DOHH2 (cell line): ENCODE results near the gene DYRK2.

ENCODE experiments used
- H3F3A ChIP-seq: fragments of 200-600 bp; sonication (generic), shearing (Covaris generic); 2 replicates; pipeline ENCODE4 v1.6.0; 2016; ENCODE audit warnings: antibody characterized with exemption, mild to moderate bottlenecking; ENCODE audit not compliant: control insufficient read depth, insufficient read depth
- H3K27ac ChIP-seq: fragments of 200-600 bp; sonication (generic); 2 replicates; pipeline ENCODE4 v1.5.1; 2014; ENCODE audit warnings: low read depth, mild to moderate bottlenecking, low read length, moderate library complexity
- H3K27me3 ChIP-seq: fragments of 200-600 bp; sonication (generic); 2 replicates; pipeline ENCODE4 v1.6.1; 2014; ENCODE audit warnings: mild to moderate bottlenecking, low read length, mixed read lengths; ENCODE audit not compliant: control insufficient read depth
- H3K36me3 ChIP-seq: fragments of 200-600 bp; sonication (generic); 2 replicates; pipeline ENCODE4 v1.6.1; 2014; ENCODE audit warnings: mild to moderate bottlenecking, low read length, moderate library complexity, mixed read lengths; ENCODE audit not compliant: control insufficient read depth
- H3K4me1 ChIP-seq: fragments of 200-600 bp; sonication (generic); 2 replicates; pipeline ENCODE4 v1.6.1; 2014; ENCODE audit warnings: mild to moderate bottlenecking, low read length, mixed read lengths; ENCODE audit not compliant: control insufficient read depth
- H3K4me2 ChIP-seq: fragments of 200-600 bp; sonication (generic); 2 replicates; pipeline ENCODE4 v1.6.0; 2014; ENCODE audit warnings: mild to moderate bottlenecking, low read length, moderate library complexity
- H3K4me3 ChIP-seq: fragments of 200-600 bp; sonication (generic); 2 replicates; pipeline ENCODE4 v1.5.1; 2014; ENCODE audit warnings: mild to moderate bottlenecking, low read length, mixed read lengths
- H3K79me2 ChIP-seq: fragments of 200-600 bp; sonication (generic); 2 replicates; pipeline ENCODE4 v1.6.1; 2014; ENCODE audit warnings: mild to moderate bottlenecking, low read length, mixed read lengths; ENCODE audit not compliant: control insufficient read depth
- H3K9me2 ChIP-seq: fragments of 200-600 bp; sonication (generic); replicated peaks from 2 replicates; pipeline ENCODE4 v1.6.1; 2014; ENCODE audit warnings: mild to moderate bottlenecking, low read length, mixed read lengths; ENCODE audit not compliant: control insufficient read depth
- H3K9me3 ChIP-seq: fragments of 200-600 bp; sonication (generic); 2 replicates; pipeline ENCODE4 v1.6.1; 2014; ENCODE audit warnings: antibody characterized with exemption, low read length, mixed read lengths; ENCODE audit not compliant: control insufficient read depth, insufficient read depth
- H4K20me1 ChIP-seq: fragments of 200-600 bp; sonication (generic); 2 replicates; pipeline ENCODE4 v1.6.0; 2014; ENCODE audit warnings: low read depth, mild to moderate bottlenecking, antibody characterized with exemption, low read length, moderate library complexity; ENCODE audit not compliant: control insufficient read depth, insufficient read depth
- EZH2phosphoT487 ChIP-seq: fragments of 200-600 bp; sonication (generic); IDR thresholded peaks from 2 replicates; pipeline ENCODE4 v1.6.1; 2017; ENCODE audit warnings: borderline replicate concordance, mild to moderate bottlenecking, antibody characterized with exemption, low read length, moderate library complexity, mixed read lengths
- TF ChIP-seq, protein P1 (sequence below): fragments of 200-600 bp; sonication (generic); IDR thresholded peaks from one replicate; pipeline ENCODE4 v1.5.1; 2014; ENCODE audit warnings: antibody characterized with exemption, mild to moderate bottlenecking, low read depth, low read length; ENCODE audit not compliant: poor library complexity, severe bottlenecking

The DYRK2 gene

DNA sequence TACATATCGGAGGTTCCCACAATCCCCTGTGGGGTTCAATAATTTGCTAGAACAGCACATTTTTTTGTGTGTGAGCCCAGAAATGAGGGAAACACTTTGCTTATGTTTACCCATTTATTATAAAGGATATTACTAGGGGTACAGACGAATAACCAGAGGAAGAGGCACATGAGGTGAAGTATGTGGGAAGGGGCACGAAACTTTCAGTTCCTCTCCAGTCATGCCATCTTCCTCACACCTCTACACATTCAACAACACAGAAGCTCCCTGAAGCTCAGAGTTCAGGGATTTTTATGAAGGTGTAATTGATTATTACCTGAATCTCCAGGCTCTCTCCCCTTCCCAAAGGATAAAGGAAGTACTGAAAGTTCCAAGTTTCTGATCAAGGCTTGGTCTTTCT lies 30.2 kb upstream of the DYRK2 start:
- TF ChIP-seq, protein P1, sequence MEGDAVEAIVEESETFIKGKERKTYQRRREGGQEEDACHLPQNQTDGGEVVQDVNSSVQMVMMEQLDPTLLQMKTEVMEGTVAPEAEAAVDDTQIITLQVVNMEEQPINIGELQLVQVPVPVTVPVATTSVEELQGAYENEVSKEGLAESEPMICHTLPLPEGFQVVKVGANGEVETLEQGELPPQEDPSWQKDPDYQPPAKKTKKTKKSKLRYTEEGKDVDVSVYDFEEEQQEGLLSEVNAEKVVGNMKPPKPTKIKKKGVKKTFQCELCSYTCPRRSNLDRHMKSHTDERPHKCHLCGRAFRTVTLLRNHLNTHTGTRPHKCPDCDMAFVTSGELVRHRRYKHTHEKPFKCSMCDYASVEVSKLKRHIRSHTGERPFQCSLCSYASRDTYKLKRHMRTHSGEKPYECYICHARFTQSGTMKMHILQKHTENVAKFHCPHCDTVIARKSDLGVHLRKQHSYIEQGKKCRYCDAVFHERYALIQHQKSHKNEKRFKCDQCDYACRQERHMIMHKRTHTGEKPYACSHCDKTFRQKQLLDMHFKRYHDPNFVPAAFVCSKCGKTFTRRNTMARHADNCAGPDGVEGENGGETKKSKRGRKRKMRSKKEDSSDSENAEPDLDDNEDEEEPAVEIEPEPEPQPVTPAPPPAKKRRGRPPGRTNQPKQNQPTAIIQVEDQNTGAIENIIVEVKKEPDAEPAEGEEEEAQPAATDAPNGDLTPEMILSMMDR = no peak
- no peak for TF ChIP-seq EZH2phosphoT487
- no peaks in the 10 kb centered on the region for H3F3A ChIP-seq
- no peak overlapping the region for H3K4me2 ChIP-seq
- no peaks in the 10 kb centered on the region for H3K36me3 ChIP-seq
- 0 out of 2 replicates have a peak, but pooled peaks cover 3% of the 10 kb centered on the region for H3K4me1 ChIP-seq
- H3K9me3 ChIP-seq = no peaks in the 10 kb centered on the region
- H3K9me2 ChIP-seq = no peaks in the 10 kb centered on the region
- H3K27ac ChIP-seq = no peak overlapping the region
- H3K4me3 ChIP-seq = no peak overlapping the region
- no peaks in the 10 kb centered on the region for H4K20me1 ChIP-seq
- H3K79me2 ChIP-seq = no peaks in the 10 kb centered on the region
- no peaks in the 10 kb centered on the region for H3K27me3 ChIP-seq

DNA sequence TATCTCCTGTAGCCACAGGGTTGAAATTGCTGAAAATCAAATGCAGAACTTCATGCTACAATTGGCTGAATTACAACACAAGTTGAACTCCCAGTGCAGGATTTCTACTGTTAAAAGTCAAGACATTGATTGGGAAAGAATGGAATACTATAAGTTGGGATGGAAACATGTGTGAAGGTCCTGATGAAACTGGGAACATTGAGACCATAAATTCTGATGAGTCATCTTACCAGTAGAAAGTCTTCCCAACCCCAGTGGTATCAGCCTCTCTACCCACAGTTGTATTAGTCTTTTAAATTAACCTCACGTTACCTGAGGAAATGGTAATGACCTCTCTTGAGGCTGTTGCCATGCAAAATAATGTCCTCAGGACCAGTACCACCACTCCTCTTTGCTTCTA lies 27.4 kb upstream of the DYRK2 start:
- no peak for TF ChIP-seq EZH2phosphoT487
- TF ChIP-seq, protein P1 = no peak
- Histone ChIP-seq H3K4me3 (no peak overlapping the region), H3K27ac (no peak overlapping the region), H3K36me3 (no peaks in the 10 kb centered on the region), H3K9me3 (no peaks in the 10 kb centered on the region), H3K4me2 (no peak overlapping the region), H4K20me1 (no peaks in the 10 kb centered on the region), H3K79me2 (no peaks in the 10 kb centered on the region), H3F3A (no peaks in the 10 kb centered on the region), H3K9me2 (no peaks in the 10 kb centered on the region), H3K4me1 (0 out of 2 replicates have a peak, but pooled peaks cover 3% of the 10 kb centered on the region), H3K27me3 (no peaks in the 10 kb centered on the region)

DNA sequence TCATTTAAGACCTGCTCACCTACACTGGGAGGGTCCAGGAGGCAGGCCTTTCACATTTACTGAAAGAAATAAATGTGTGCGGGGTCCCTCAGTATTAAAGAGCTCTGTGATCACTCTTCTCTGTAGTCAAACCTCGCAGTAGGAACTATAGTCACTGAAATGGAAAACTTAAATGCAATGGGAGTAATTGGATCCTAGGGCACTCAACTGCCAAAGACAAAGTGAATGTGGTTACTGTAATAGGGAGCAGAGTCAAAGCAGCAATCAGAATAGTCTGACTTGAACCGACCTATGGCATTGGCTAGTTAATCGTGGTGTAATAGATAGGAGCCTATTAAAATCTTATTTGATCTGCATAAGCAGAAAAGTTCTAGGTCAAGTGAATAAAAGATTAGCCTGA lies 26.6 kb upstream of the DYRK2 start:
- Histone ChIP-seq H3K9me3 (no peaks in the 10 kb centered on the region), H3K9me2 (no peaks in the 10 kb centered on the region), H3K36me3 (no peaks in the 10 kb centered on the region), H3K4me2 (no peak overlapping the region), H4K20me1 (no peaks in the 10 kb centered on the region), H3K4me1 (0 out of 2 replicates have a peak, but pooled peaks cover 3% of the 10 kb centered on the region), H3F3A (no peaks in the 10 kb centered on the region), H3K79me2 (no peaks in the 10 kb centered on the region), H3K27ac (no peak overlapping the region), H3K4me3 (no peak overlapping the region), H3K27me3 (no peaks in the 10 kb centered on the region)
- no peak for TF ChIP-seq EZH2phosphoT487
- TF ChIP-seq, protein P1 = no peak

DNA sequence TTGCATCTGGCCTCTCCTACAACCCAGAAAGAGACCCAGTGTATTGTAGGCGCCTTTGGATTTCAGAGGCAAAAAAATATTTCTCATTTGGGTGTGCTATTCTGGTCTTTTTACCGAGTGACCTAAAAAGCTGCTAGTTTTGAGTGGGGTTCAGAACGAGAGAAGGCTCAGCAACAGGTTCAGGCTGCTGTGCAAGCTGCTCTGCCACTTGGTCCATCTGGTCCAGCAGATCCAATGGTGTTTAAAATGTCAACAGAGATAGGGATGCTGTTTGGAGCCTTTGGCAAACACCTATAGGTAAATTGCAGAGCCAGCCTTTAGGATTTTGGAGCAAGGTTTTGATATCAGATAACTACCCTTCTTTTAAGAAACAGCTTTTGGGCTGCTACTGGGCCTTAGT lies 25.3 kb upstream of the DYRK2 start:
- Histone ChIP-seq H3K4me3 (no peak overlapping the region), H3K4me2 (no peak overlapping the region), H3K27ac (no peak overlapping the region), H3K36me3 (no peaks in the 10 kb centered on the region), H3K9me2 (no peaks in the 10 kb centered on the region), H3K27me3 (no peaks in the 10 kb centered on the region), H3K9me3 (no peaks in the 10 kb centered on the region), H3F3A (no peaks in the 10 kb centered on the region), H3K4me1 (0 out of 2 replicates have a peak, but pooled peaks cover 3% of the 10 kb centered on the region), H3K79me2 (no peaks in the 10 kb centered on the region), H4K20me1 (no peaks in the 10 kb centered on the region)
- TF ChIP-seq, protein P1 = no peak
- TF ChIP-seq EZH2phosphoT487 = no peak
